GM23248 (cell line): Measurements from ENCODE around the gene FARS2. TPM values are rescaled to one million over a fixed set of nuclear protein-coding genes. Genes with fewer than 3 reads are reported as not detected.
"Not testable (repeated sequence)": the region's sequence is repeated elsewhere in the genome, so short reads cannot be mapped to it uniquely, and the experiment has no call there.

Experiments used
- DNase-seq: peaks from one replicate; pipeline ENCODE4 v3.0.0-alpha.2; 2015
- H2AFZ ChIP-seq: fragments of 200-600 bp; sonication (generic); 2 replicates; pipeline ENCODE4 v1.6.1; 2016; ENCODE audit warnings: antibody characterized with exemption
- H3F3A ChIP-seq: fragments of 200-600 bp; sonication (generic); 2 replicates; pipeline ENCODE4 v1.6.1; 2016; ENCODE audit warnings: mild to moderate bottlenecking, antibody characterized with exemption, mixed run types; ENCODE audit not compliant: insufficient read depth
- H3K27ac ChIP-seq: fragments of 200-600 bp; sonication (generic); 2 replicates; pipeline ENCODE4 v1.5.1; 2016; ENCODE audit warnings: mild to moderate bottlenecking
- H3K27me3 ChIP-seq: fragments of 200-600 bp; sonication (generic); replicated peaks from 2 replicates; pipeline ENCODE4 v1.6.1; 2016; ENCODE audit warnings: mild to moderate bottlenecking; ENCODE audit not compliant: insufficient read depth
- H3K36me3 ChIP-seq: fragments of 200-600 bp; sonication (generic); 2 replicates; pipeline ENCODE4 v1.6.1; 2016; ENCODE audit warnings: low read depth, mild to moderate bottlenecking
- H3K4me1 ChIP-seq: fragments of 200-600 bp; sonication (generic); 2 replicates; pipeline ENCODE4 v1.6.1; 2016; ENCODE audit warnings: mild to moderate bottlenecking; ENCODE audit not compliant: insufficient read depth
- H3K4me2 ChIP-seq: fragments of 200-600 bp; sonication (generic); one replicate; pipeline ENCODE4 v1.6.1; 2016; ENCODE audit warnings: mild to moderate bottlenecking; ENCODE audit not compliant: unreplicated experiment
- H3K4me3 ChIP-seq: fragments of 200-600 bp; sonication (generic); 2 replicates; pipeline ENCODE4 v1.5.1; 2016; ENCODE audit warnings: mild to moderate bottlenecking
- H3K79me2 ChIP-seq: fragments of 200-600 bp; sonication (generic); 2 replicates; pipeline ENCODE4 v1.6.1; 2016; ENCODE audit warnings: mild to moderate bottlenecking; ENCODE audit not compliant: insufficient read depth
- H3K9ac ChIP-seq: fragments of 200-600 bp; sonication (generic); 2 replicates; pipeline ENCODE4 v1.6.1; 2016; ENCODE audit warnings: mild to moderate bottlenecking
- H3K9me2 ChIP-seq: fragments of 200-600 bp; sonication (generic); 2 replicates; pipeline ENCODE4 v1.6.1; 2016; ENCODE audit warnings: mixed run types, mild to moderate bottlenecking, moderate library complexity; ENCODE audit not compliant: insufficient read depth
- H3K9me3 ChIP-seq: fragments of 200-600 bp; sonication (generic); one replicate; pipeline ENCODE4 v1.6.1; 2017; ENCODE audit warnings: low read depth
- H4K20me1 ChIP-seq: fragments of 200-600 bp; sonication (generic); 2 replicates; pipeline ENCODE4 v1.6.0; 2016; ENCODE audit not compliant: insufficient read depth
- EZH2 ChIP-seq: fragments of 200-600 bp; sonication (generic); IDR thresholded peaks from 2 replicates; pipeline ENCODE4 v1.6.1; 2018; ENCODE audit warnings: antibody characterized with exemption, mild to moderate bottlenecking; ENCODE audit not compliant: insufficient read depth, poor library complexity, severe bottlenecking
- EZH2phosphoT487 ChIP-seq: fragments of 200-600 bp; sonication (generic); IDR thresholded peaks from 2 replicates; pipeline ENCODE4 v1.6.1; 2018; ENCODE audit warnings: antibody characterized with exemption, moderate library complexity, mild to moderate bottlenecking, low read depth; ENCODE audit not compliant: insufficient read depth
- WGBS, 2 experiments: methylation state at CpG; one replicate each; pipeline ENCODE4 v1.1.6; 2015 to 2017; ENCODE audit warnings: low lambda C conversion rate in 2 of 2, low coverage in 1 of 2; ENCODE audit errors: missing lambda C conversion rate in 2 of 2; 5-methylcytosine and 5-hydroxymethylcytosine counted together
- in situ Hi-C: fragments of 300-500 bp; cut with MboI; formaldehyde crosslinking; loops from 2 replicates; pipeline ENCODE4 v1.15.0; 2020
- polyA plus RNA-seq: library from polyadenylated mRNA; unstranded; fragments of >200 nt; fragmentation: Nextera tagmentation; extraction: Ambion mirVana; gene quantifications from 2 replicates; pipeline ENCODE4 v1.2.1, GENCODE V29; 2016
- total RNA-seq: library from RNA; depleted of rRNA; stranded (reverse); fragments of >200 nt; shearing (Covaris generic); gene quantifications from 2 replicates; pipeline ENCODE4 v1.2.3, GENCODE V29; 2014

Gene FARS2
- total and polyA plus RNA-seq, 2 experiments from 2014 or later, result 15.1 to 16.5 TPM

DNA sequence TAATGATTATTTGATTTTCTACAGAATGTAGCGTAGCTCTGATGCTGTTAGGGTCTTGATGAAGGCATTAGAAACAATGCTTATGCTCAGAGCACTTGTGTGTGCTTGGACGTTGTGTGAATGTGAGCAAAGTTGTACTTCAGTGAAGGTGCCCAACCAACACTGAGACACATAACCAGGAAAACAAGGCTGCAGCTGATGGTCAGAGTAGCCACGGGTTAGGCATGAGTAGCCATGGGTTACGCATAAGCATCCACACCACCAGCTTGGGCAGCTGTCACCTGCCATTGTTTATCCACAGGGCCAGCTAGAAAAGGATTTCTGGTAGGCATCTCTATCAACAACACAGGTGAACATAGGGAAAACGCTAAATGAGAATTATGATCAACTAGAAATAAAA is 418.8 kb downstream of the FARS2 start:
- TF ChIP-seq EZH2 (no peak), EZH2phosphoT487 (no peak)
- H3K4me2 ChIP-seq, result no peak overlapping the region
- H3K9ac ChIP-seq, result no peak overlapping the region
- no peaks in the 10 kb centered on the region for H3K36me3 ChIP-seq
- H3K79me2 ChIP-seq, result no peaks in the 10 kb centered on the region
- no peak overlapping the region for H3K4me3 ChIP-seq
- H3K9me3 ChIP-seq, result no peaks in the 10 kb centered on the region
- H3F3A ChIP-seq, result peaks cover 8% of the 10 kb centered on the region; the same call in 1 of the 2 replicates
- 0 out of 2 replicates have a peak, but pooled peaks cover 4% of the 10 kb centered on the region for H3K9me2 ChIP-seq
- in situ Hi-C loops, result no loop called here
- no peak overlapping the region for H2AFZ ChIP-seq
- 84 to 91% methylated on average over 5 of the region's 5 CpGs for WGBS, 2 experiments
- no peak overlapping the region for H3K27ac ChIP-seq
- no peaks in the 10 kb centered on the region for H4K20me1 ChIP-seq
- H3K27me3 ChIP-seq, result no peaks in the 10 kb centered on the region
- H3K4me1 ChIP-seq, result peaks cover 14% of the 10 kb centered on the region; the same call in 1 of the 2 replicates
- no peak for DNase-seq

DNA sequence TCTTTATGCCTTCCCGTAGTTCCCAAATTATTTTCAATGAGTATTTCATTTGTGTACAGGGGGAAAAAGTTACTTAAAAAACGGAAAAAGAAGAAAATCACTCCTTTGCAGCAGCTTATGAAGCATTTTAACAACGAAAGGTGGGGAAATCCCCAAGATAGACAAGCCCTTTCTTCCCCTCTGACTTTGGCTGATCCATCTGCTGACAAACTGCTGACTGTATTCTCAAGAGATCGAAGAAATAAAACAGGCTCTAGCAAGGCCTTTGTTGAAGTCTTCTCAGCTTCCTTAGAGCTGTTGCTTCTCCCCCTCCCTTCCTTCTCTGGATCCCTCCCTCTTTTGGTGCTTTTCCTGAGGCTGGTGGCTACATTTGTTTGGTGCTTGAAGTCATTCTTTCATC is 420.2 kb downstream of the FARS2 start:
- Histone ChIP-seq H3K4me3 (no peak overlapping the region), H3K4me2 (no peak overlapping the region), H3K27ac (no peak overlapping the region), H2AFZ (no peak overlapping the region), H3K36me3 (no peaks in the 10 kb centered on the region), H3K4me1 (peaks cover 14% of the 10 kb centered on the region; the same call in 1 of the 2 replicates), H4K20me1 (no peaks in the 10 kb centered on the region), H3K9me3 (no peaks in the 10 kb centered on the region), H3K79me2 (no peaks in the 10 kb centered on the region), H3K9me2 (0 out of 2 replicates have a peak, but pooled peaks cover 4% of the 10 kb centered on the region), H3K27me3 (no peaks in the 10 kb centered on the region), H3F3A (peaks cover 8% of the 10 kb centered on the region; the same call in 1 of the 2 replicates), H3K9ac (no peak overlapping the region)
- 31 to 41% methylated on average over 4 of the region's 4 CpGs for WGBS, 2 experiments
- TF ChIP-seq EZH2phosphoT487 (no peak), EZH2 (no peak)
- peak; percentile 28 for DNase-seq
- in situ Hi-C loops, result no loop called here

DNA sequence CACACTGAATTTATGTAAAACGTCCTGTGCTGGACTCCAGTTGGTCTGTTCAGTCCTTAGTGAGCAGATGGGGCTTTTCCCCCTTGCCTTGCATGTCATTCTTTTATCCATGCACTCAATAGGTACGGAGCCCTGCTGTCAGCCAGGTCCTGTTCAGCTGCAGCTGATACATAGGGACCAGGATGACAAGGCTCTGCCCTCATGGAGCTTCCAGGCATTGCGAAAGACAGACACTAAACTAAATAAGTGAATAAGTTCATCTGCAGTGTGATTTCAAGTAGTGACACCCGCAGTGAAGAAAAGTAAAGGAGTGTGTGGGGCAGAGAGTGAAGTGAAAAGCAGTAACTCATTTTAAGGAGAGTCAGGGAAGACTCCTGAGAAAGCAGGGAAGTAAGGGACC is 421.2 kb downstream of the FARS2 start:
- Histone ChIP-seq H3F3A (peaks cover 8% of the 10 kb centered on the region; the same call in 1 of the 2 replicates), H3K9me3 (no peaks in the 10 kb centered on the region), H3K9ac (no peak overlapping the region), H3K9me2 (no peaks in the 10 kb centered on the region), H4K20me1 (no peaks in the 10 kb centered on the region), H3K27ac (no peak overlapping the region), H3K4me2 (no peak overlapping the region), H3K4me3 (no peak overlapping the region), H3K27me3 (no peaks in the 10 kb centered on the region), H2AFZ (no peak overlapping the region), H3K79me2 (no peaks in the 10 kb centered on the region), H3K4me1 (peaks cover 4% of the 10 kb centered on the region; the same call in 1 of the 2 replicates), H3K36me3 (no peaks in the 10 kb centered on the region)
- DNase-seq, result no peak
- in situ Hi-C loops, result no loop called here
- WGBS, 2 experiments, result 95 to 96% methylated on average over 4 of the region's 4 CpGs
- TF ChIP-seq EZH2, result no peak
- no peak for TF ChIP-seq EZH2phosphoT487

GRCh38 chr6:5683747-5684146 is 422.4 kb downstream of the FARS2 start:
- H3K9me2 ChIP-seq, H3K4me3 ChIP-seq, H2AFZ ChIP-seq, H3K36me3 ChIP-seq, DNase-seq, H3K4me1 ChIP-seq, H4K20me1 ChIP-seq, H3K4me2 ChIP-seq, H3F3A ChIP-seq, H3K27ac ChIP-seq, H3K27me3 ChIP-seq, H3K9ac ChIP-seq, H3K9me3 ChIP-seq, H3K79me2 ChIP-seq, in situ Hi-C loops: not testable (repeated sequence)
- 78 to 80% methylated on average over 5 of the region's 5 CpGs for WGBS, 2 experiments
